Nephron progenitor cell (in vitro differentiated cells): ENCODE results near the gene RAC2.

Experiments
- DNase-seq: peaks from one replicate; pipeline ENCODE4 v3.0.0; 2021
- H3K27ac Mint-ChIP-seq: 2 replicates; pipeline ENCODE4 v1.8.0; 2021; ENCODE audit warnings: mild to moderate bottlenecking, moderate library complexity, mixed read lengths
- H3K27me3 Mint-ChIP-seq: 2 replicates; pipeline ENCODE4 v1.8.0; 2021; ENCODE audit warnings: mild to moderate bottlenecking, low read depth, mixed read lengths; ENCODE audit not compliant: poor library complexity
- H3K36me3 Mint-ChIP-seq: 2 replicates; pipeline ENCODE4 v1.8.0; 2021; ENCODE audit warnings: low read depth, mixed read lengths
- H3K4me1 Mint-ChIP-seq: 2 replicates; pipeline ENCODE4 v1.8.0; 2021; ENCODE audit warnings: mixed read lengths
- H3K4me3 Mint-ChIP-seq: 2 replicates; pipeline ENCODE4 v1.8.0; 2021; ENCODE audit warnings: mild to moderate bottlenecking, moderate library complexity, mixed read lengths
- H3K9me3 Mint-ChIP-seq: 2 replicates; pipeline ENCODE4 v1.8.0; 2021; ENCODE audit warnings: mild to moderate bottlenecking, moderate library complexity, mixed read lengths
- TF ChIP-seq, protein P1 (sequence below): fragments of 200-600 bp; sonication (generic); IDR thresholded peaks from 2 replicates; pipeline ENCODE4 v1.5.0; 2021; ENCODE audit warnings: antibody characterized with exemption

RAC2 gene

DNA sequence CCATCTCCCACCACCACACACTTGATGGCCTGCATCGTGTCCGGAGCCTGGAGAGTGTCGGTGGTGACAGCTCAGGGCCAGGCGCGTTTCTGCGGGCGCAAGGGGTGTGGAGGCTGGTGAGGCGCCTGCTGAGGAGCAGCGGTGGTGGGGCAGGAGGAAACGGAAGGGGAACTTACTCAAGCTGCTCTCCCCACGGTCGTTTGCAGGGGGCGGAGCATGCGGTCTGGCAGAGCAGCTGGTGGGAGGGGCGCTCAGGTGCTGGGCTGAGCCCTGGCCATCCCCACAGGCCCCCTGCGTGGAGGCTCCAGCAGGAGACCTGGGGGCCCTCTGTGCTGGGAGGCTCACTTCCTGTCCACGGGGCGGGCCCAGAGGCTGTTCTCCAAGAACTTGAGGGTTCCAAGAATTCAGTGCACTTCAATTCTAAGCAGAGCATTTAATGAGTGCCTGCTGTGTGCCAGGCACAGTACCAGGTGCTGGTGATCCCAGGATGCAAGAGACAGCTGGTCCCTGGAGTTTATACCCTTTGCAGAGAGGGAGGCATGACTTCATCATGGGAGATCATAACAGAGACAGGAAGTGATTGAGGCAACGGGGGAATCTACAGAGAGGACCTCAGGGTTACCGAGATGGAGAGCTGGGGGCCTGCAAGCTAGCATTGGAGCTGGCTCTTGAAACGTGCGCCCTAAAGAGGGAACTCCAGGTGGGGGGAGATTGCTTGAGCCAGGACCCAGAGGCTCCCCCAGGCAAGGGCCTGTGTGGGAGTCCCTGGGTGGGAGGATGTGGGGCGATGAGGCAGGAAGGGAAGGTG lies at the start of gene RAC2:
TSS of gene RAC2 (minus strand) at position 156 of the 808 bp plus-strand sequence. CDS start at position 35, 121 bp downstream.
- no peak within 1 kb of the TSS for H3K27ac Mint-ChIP-seq
- H3K27me3 Mint-ChIP-seq: peaks cover 11% of the 10 kb centered on the region
- peak within 1 kb of the TSS; percentile 68 for H3K4me3 Mint-ChIP-seq
- H3K36me3 Mint-ChIP-seq: no peaks in the 10 kb centered on the region
- TF ChIP-seq, protein P1, sequence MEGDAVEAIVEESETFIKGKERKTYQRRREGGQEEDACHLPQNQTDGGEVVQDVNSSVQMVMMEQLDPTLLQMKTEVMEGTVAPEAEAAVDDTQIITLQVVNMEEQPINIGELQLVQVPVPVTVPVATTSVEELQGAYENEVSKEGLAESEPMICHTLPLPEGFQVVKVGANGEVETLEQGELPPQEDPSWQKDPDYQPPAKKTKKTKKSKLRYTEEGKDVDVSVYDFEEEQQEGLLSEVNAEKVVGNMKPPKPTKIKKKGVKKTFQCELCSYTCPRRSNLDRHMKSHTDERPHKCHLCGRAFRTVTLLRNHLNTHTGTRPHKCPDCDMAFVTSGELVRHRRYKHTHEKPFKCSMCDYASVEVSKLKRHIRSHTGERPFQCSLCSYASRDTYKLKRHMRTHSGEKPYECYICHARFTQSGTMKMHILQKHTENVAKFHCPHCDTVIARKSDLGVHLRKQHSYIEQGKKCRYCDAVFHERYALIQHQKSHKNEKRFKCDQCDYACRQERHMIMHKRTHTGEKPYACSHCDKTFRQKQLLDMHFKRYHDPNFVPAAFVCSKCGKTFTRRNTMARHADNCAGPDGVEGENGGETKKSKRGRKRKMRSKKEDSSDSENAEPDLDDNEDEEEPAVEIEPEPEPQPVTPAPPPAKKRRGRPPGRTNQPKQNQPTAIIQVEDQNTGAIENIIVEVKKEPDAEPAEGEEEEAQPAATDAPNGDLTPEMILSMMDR: no peak
- peaks cover 33% of the 10 kb centered on the region for H3K4me1 Mint-ChIP-seq
- H3K9me3 Mint-ChIP-seq: no peaks in the 10 kb centered on the region
- peak; percentile 55 for DNase-seq

DNA sequence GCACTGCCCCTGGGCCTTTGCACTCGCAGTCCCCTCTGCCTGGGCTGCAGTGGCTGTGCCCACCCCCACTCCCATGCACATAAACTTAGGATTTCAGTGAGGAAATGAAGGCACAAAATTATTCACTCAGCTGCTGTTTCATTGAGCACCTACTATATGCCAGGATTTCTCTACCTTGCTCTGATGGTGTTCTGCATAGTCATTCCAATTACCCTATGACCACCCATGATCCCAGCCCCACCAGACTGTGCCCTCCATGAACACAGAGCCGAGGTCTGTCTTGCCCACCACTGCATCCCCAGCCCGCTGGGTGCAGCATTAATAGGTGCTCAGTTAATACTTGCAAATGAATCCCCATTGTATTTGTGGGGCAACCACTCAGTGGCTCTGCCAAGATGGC lies 49.1 kb upstream of the RAC2 start:
- peaks cover 2% of the 10 kb centered on the region for H3K4me1 Mint-ChIP-seq
- peaks cover 27% of the 10 kb centered on the region for H3K27me3 Mint-ChIP-seq
- H3K4me3 Mint-ChIP-seq: no peak overlapping the region
- TF ChIP-seq, protein P1: no peak
- peaks cover 3% of the 10 kb centered on the region for H3K9me3 Mint-ChIP-seq
- no peak for DNase-seq
- H3K27ac Mint-ChIP-seq: no peak overlapping the region
- no peaks in the 10 kb centered on the region for H3K36me3 Mint-ChIP-seq

DNA sequence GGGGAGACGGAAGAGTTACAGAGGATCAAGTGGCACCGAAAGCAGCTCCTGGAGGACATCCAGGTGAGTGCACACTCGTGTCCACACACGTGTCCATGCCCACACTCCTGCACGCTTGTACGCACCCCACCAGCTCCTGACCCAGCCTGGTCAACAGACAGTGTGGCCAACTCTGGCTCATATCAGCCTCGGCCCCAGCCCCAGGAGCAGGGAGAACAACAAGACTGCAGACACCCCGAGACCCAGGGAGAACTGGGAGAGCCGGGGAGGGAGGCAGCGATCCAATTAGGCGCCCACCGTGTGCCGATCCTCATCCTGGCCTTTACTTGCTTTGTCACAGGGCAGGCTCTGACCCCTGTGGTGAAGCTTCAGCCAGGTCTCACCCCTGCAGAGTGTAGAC lies 48.6 kb upstream of the RAC2 start:
- Mint-ChIP-seq H3K36me3 (no peaks in the 10 kb centered on the region), H3K4me1 (no peaks in the 10 kb centered on the region), H3K4me3 (no peak overlapping the region), H3K27ac (no peak overlapping the region), H3K9me3 (peaks cover 3% of the 10 kb centered on the region), H3K27me3 (peaks cover 28% of the 10 kb centered on the region)
- DNase-seq: no peak
- TF ChIP-seq, protein P1: no peak

DNA sequence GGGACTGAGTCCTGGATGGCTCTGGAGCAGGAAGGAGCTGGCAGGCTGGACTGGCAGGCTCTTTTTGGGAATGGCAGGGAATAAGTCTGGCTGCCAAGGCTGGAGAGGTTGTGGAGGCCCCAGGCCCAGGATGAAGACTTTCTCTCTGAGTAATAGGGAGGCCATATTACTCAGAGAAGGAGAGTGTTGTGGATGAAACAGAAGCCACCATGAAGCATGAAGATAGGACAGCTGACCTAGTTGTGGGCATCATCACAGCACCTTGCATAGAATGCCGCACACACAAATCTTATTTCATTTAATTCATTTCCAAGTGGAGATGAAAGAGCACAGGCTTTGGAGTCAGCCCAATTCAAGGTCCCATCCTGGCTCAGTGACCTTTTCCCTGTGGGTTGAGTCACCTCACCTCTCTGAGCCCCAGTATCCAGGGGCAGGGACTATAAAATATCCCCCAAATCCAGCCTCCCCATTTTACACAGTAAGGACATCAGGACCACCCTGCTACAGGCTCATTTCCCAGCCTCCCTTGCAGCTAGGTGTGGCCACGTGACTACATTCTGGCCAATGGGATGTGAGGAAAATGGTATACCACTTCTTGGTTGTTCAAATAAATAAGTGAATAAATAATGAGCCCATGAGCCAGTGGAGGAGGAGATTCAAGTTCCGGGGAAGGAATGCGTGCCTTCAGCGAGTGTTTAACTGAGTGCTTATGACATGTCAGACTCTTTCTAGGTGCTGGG lies 47.7 kb upstream of the RAC2 start:
- DNase-seq: no peak
- Mint-ChIP-seq H3K4me3 (no peak overlapping the region), H3K27me3 (peaks cover 36% of the 10 kb centered on the region), H3K36me3 (no peaks in the 10 kb centered on the region), H3K4me1 (no peaks in the 10 kb centered on the region), H3K9me3 (peaks cover 3% of the 10 kb centered on the region), H3K27ac (no peak overlapping the region)
- TF ChIP-seq, protein P1: no peak

DNA sequence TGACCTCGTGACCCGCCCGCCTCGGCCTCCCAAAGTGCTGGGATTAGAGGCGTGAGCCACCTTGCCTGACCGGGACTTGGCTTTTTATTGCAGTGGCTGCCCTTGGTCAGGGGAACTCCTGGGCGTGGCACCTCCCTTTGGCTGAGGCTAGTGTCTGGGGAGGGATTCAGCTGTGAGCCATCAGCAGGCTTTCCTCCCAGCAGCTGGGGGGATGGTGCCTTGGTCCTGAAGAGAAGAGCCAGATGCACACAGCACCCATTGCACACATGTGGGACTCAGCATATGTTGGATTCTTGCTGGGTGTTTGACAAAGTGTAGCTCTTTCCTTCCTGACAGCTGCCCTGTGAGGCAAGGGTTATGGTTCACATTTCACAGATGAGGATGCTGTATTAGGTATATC lies 46.7 kb upstream of the RAC2 start:
- H3K9me3 Mint-ChIP-seq: peaks cover 3% of the 10 kb centered on the region
- H3K27me3 Mint-ChIP-seq: peaks cover 45% of the 10 kb centered on the region
- no peaks in the 10 kb centered on the region for H3K36me3 Mint-ChIP-seq
- H3K27ac Mint-ChIP-seq: no peak overlapping the region
- H3K4me3 Mint-ChIP-seq: no peak overlapping the region
- H3K4me1 Mint-ChIP-seq: no peaks in the 10 kb centered on the region
- TF ChIP-seq, protein P1: no peak
- no peak for DNase-seq
